ENCODE measurements around the gene SYT12.
A peak's percentile ranks its signal among the peaks of the same experiment; 100 is the strongest.
"Not testable (repeated sequence)": the region's sequence is repeated elsewhere in the genome, so short reads cannot be mapped to it uniquely, and the experiment has no call there.

SYT12 gene

DNA sequence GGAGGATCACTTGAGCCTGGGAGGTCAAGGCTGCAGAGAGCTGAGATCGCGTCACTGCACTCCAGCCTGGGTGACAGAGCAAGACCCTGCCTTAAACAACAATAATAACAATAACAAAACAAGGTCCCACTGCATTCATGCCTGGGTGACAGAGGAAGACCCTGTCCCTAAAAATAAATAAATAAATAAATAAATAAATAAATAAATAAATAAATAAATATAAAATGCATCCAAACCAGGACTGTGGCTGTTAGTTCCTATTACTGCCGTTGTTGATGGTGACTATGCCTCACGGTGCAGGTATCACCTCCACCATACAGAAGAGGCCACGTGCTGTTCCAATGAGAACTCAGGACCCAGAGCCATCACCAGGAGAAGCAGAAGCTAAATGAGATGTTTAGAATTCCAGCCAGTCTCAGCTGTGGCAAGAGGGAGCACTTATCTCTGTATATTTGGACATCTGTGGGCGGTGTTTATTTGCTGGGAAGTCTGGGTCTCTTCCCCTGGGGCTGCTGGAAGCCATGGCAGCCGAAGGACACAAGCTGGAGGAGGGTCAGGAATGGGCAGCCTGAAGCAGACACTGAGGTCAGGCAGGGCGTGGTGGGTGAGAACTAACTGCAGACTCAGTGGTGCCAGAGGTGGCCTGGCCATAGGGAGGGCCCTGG lies 26.2 kb upstream of the SYT12 start:
- peak; percentile 22 for DNase-seq

DNA sequence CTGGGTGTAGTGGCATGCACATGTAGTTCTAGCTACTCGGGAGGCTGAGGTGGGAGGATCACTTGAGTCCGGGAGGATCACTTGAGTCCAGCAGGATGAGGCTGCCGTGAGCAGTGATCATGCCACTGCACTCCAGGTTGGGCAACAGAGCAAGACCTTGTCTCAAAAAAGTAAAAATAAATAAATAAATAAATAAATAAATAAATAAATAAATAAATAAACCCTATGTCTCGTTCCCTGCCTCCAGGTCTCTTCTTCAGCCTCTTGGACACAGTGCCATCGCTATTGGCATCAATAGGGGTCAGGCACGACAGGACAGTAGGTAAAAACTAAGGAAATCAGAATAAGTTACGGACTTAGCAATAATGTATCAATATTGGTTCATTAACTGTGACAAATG lies 23.4 kb upstream of the SYT12 start:
- DNase-seq, result no peak

DNA sequence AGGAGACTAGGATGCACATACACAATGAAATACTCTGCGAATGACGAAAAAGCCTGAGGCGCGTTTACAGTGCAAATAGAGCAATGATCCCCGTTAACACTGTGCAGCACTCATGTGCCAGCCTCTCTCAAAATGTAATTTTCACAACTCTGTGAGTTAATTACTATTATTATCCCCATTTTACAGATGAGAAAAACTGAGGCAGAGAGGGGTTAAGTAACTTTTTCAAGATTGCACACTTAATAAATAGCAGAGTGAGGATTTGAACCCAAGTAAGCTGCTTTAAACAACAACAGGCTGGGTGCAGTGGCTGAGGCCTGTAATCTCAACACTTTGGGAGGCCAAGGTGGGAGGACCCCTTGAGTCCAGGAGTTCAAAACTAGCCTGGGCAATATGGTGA lies 21.6 kb upstream of the SYT12 start:
- no peak for DNase-seq

DNA sequence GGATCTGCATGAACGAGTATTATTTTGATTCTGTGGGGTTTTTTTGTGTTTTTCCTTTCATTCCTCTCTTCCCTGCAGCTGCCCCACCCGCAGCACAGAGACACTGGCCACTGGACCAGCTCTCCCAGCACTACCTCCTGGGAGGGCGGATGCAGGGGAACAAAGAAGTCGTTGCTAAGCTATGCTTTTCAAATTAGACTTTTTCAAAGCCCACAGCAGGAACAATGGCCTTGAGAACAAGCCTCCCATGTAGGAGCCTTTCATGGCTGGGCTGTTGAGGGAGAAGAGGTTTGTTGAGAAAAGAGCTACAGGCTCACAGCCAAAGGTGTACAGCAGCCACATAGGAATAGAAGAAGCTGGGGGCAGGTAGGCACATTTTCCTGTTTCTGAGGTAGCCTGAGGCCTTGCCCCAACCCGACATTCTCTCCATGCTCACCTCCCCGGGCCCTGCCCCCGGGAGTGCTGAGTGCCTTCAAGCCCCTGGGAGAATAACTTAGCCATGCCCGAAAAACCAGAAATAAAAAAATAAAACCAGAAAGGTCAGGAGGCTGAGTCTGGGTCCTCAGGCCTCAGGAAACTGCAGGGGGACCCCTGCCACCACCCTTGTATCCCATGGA lies 20.5 kb upstream of the SYT12 start:
- DNase-seq, result no peak

DNA sequence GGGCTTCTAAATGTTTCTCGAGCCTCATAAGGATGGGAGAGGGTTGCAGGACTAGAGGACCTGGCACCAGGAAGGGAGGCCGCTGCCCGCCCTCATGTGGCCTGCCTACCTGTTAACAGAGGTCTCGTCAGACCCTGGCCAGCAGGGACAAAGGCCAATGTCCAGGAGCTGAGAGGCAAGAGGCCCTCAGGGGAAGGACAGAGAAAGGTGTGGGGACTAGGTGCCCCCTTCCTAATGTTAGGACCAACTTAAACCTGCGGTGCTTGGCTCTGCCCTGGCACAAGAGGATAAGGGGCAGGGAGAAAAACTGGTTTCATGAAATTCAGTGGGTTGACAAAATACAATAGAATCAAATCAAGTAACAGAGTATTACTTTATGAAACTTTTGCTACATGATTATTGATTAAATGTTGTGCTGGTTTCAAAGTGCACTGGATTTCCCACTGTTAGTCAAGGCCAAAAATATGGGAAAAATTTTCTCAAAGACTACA lies 20.0 kb upstream of the SYT12 start:
- DNase-seq, result no peak

DNA sequence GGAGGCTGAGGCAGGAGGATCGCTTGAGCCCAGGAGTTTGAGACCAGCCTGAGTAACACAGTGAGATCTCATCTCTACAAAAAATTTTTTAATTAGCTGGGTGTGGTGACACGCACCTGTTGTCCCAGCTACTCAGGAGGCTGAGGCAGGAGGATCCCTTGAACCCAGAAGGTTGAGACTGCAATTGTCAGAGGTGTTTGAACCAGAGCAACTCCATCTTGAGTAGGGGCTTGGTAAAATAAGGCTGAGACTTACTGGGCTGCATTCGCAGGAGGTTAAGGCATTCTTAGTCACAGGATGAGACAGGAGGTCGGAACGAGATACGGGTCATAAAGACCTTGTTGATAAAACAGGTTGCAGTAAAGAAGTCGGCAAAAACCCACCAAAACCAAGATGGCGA lies 17.7 kb upstream of the SYT12 start:
- not testable (repeated sequence) for DNase-seq

DNA sequence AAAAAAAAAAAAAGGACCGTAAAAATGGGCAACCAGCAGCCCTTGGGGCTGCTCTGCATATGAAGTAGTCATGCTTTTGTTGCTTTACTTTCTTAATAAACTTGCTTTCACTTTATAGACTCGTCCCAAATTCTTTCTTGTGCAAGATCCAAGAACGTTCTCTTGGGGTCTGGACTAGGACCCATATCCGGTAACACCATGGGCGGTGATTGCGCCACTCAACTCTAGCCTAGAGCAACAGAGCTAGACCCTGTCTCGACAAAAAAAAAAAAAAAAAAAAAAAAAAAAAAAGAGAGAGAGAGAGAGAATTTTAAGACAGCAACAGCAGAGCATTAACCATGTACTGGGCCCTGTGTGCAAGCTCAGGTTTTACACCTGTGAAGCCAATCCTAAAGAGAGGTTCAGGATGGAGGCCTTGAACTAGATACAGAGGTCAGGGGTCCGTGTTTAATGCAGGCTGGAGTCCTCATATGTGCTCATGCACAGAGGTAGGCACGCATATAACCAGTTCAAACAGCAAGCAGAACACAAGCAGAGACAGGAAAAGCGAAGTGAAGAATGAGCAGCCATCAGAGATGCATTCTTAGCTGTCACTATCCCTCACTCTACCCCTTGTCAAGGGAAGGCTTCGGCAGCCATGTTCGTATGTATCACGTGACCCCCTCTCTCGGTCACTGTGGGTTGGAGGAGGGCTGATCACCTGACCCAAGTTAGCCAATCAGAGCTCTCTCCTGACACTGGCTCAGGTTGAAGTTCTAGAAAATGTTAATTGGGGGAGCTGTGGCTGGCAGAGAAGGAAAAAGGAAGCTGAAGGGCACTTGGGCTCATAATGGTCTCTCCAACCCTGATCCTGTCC lies 16.7 kb upstream of the SYT12 start:
- peak; percentile 25 for DNase-seq

DNA sequence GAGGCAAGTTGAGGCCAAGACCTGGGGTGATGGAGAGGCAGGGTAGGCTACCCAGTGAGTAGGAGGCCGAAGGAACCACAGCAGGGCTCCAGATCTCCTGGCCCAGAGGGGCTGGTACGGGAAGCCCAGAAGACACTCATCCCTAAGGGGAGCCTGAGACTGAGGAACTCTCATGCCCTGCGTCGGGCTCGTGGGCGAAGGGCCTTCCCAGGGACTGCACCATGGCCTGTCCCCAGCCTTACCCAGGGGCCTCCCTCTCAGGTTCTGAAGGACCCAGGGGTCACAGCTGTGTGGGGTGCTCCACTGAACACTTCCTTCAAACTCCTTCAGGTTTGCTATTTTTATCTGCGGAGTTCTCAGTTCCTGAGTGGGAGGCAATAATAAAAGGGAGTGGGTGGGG lies 15.8 kb upstream of the SYT12 start:
- no peak for DNase-seq

DNA sequence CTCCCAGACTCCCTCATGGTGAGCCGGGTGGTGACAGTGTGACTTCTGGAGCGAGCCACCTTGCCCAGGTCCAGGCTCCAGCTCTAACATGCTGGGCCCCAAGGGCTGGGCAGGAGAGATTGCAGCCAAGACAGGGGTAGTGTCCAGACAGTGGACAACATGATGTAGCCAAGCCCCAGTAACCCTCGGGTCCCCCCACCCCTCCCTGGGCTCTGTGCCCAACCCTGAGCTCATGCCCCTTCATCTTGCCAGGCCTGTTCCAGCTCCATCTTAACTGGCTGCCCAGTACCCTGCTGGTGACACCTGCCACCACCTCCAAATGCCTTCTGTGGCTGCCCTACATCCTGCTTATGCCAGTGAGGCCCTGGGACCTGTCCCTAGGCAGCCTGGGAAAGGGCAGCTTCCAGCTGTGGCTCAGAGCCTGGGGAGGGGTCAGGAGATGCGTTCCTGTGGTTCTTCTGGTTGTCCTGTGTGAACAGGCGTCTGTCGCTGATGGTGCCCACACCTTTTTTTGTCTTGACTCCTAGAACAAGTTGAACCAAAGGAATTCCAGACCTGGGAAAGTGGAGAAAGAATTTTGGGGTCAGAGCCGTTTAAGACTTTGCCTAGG lies 12.5 kb upstream of the SYT12 start:
- DNase-seq, result no peak

DNA sequence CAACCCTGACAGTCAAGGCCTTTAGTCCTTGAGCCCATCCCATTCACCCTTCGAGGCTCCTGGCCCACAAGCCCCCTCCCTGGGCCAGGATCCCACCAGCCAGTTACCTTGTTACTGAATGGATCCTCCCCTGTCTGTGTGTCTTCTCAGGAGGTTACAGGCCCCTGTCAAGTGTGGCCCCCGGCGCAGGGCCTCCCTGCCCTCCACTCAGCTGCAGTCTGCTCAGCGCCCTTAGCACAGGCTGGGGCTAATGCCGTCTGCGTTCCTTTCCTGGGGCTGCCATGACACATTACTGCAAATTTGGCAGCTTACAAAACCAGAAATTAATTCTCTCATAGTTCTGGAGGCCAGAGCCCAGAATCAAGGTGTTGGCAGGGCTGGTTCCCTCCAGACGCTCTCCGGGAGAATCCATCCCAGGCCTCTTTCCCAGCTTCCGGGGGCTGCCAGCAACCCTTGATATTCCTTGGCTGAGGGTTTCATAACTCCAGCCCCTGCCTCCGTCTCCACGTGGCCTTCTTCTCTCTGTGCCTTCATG lies 9.4 kb upstream of the SYT12 start:
- no peak for DNase-seq

DNA sequence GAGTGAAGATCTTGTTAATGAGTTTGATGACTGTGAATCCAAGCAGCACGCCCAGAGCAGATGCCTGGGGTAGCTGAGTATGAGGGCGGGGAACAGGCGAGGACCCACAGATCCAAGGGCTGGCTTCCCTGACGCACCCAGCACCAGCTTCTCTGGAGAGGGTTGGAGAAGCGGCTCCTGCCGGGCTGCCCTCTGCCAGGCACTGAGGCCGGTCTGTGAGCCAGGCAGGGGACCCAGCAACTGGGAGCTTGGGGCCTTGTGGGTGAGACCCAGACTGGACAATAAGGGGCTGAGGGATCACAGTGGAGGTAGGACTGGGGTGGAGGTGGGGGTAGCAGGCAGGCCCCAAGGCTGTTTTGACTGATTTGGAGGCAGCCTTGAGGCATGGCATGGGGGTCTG lies 8.6 kb upstream of the SYT12 start:
- no peak for DNase-seq

DNA sequence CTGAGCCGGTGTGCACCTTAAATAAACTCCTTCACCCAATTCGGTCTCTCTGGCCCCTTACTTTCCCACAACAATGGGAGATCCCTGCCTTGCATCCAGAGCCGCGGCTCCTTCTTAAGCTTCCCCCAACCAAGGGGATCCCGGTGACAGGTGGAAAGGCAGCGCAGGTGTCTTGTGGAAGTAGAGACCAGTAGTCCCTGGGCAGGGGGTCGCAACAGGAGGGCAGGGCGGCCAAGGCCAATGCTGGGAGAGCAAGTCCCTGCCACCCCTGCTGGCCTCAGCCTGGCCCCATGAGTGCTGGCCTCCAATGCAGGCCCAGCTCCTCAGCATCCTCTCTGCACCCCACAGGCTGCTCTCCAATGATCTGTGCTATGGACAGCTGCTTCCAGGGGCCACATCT lies 7.9 kb upstream of the SYT12 start:
- no peak for DNase-seq

DNA sequence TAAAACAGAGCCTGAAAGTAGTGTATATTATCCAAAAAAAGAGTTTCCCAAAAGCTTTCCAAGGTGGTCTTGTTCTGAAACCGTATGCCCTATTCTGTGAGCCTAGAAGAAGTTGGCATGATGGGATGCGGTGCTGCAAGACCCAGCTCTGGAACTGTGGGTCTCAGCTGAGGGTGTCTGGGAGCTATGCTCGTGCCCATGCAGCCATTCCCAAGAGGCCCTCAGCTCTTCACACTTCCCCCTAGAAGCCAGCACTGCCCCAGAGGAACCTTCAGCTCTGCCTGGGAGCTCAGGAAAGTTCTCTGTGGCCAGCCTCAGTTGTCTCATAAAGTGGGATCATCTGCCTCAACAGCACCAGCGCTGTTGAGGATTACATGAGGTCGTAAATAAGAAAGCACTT lies 6.4 kb upstream of the SYT12 start:
- no peak for DNase-seq

DNA sequence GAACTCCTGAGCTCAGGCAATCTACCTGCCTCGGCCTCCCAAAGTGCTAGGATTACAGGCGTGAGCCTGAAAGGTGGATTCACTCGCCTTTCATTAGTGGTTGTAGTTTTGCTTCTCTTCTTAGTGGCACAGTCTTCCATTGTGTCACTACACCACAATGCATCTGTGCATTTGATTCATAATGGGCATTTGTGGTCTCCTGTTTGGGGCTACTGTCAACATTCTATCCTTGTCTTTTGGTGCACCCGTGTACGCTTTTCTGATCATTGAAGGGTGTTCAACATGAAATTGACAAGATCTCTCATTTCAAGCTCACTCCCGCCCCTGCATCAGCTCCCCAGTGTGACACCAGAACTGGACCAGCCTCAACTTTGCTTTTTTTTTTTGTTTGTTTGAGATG lies 2.0 kb upstream of the SYT12 start:
- no peak for DNase-seq

DNA sequence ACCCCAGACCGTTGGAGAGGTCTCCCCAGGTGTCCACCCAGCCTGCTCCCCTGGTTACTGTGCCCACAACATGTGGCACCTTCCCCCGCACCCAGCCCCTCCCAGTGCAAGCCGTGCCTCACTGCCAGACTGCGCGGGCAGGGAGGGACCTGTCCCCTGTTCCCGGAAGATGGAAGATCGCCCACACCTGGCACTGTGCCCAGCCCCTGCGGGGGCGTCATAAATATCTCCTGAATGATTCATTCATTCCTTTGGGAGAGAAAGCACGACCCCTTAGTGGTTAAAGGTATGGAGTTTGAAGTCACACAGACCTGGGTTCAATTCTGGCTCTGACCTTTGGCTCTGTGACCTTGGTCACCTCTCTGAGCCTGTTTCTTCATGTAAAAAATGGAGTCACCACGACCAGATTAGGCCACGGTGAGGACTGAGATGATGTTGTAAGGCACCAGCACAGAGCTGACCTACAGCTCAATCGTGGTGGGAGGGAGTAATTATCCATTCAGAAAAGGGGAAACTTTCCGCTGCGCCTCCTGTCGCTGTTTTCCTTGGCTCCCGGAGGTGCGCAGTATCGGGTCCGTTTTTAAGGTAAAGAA lies 497 bp upstream of the SYT12 start:
- peak; percentile 35 for DNase-seq

DNA sequence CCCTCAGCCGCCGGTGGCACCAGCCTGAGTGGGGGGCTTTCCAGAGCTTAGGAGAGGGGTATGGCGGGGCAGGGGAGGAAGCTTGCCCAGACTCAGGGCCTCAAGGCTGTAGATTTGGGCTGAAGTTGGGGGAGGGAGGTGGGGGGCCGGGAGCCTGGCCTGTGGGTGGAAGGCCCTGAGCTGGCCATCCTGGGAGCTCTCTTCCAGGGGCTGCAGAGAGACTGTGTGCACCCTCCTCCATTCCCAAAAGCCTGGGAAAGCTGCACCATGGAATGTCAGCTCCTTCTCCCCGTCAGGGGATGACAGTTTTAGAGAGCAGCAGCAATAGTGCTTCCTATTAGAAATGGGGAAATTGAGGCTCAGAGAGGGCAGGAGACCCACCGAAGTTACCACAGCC lies 1.0 kb downstream of the SYT12 start:
- no peak for DNase-seq

DNA sequence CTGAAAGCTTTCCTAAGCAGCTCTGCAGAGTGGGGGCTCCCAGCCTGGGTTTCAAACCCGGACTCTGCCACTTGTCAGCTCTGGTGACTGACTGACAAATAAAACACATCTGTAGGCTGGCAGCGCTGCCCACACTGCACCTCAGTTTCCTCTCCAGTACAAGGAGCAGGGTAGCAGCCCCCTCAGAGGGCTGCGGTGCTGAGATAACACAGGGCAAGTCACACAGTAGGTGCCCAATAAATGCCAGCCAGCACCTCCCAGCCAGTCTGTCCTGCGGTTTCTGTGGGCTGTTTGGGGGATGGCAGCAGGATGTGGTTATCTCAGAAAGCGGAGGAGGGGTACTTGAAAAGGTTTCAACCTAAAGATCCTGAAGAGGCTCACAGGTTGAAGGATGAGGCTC lies 1.5 kb downstream of the SYT12 start:
- DNase-seq, result no peak

DNA sequence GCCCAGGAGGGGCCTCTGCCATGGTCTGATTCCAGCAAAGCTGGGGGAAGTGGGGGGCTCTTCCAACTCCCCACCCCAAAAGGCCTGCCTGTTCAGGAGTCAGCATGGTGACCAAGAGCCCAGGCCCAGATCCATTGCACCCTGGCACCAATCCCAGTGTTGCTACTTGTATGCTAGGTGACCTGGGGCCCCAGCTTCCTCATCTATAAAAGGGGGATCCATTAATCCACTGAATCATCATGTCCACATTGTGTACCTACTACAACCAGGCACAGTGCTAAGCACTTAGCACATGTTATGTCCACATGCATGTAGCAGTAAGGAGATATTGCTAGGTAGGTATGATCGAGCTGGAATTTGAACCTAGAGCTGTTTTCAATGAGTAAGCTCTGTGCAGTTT lies 2.0 kb downstream of the SYT12 start:
- DNase-seq, result no peak

DNA sequence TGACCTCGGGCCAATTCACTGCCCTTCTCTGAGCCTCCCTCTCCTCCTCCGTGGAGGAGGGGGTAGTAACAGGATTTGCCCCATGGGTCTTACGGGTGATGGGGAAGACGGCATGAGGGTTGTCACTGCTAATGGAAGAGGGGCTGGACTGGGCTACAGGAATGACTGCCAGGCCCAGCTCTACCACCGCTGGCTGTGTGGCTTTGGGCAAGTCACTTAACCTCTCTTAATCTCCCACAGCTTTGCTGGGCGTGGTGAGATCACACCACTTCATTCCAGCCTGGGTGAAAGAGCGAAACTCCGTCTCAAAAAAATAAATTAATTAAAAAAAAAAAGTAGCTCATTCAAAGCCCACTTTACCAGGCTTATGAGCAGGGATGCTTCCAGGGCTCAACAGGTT lies 2.8 kb downstream of the SYT12 start:
- no peak for DNase-seq

DNA sequence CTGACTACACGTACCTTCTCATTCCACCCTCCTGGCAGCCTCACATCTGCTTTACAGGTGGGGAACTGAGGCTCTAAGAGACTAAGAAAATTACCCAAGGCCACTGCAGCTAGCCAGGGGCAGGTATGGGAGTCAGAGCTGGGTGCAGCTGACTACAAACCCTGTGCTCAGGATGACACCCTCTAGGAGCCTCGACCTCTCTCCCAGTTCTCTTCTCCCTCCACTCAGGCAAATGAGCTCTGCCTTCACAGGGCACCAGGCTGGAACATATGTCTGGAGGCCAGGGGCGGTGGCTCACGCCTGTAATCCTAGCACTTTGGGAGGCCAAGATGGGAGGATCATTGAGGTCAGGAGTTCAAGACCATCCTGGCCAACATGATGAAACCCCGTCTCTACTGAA lies 4.0 kb downstream of the SYT12 start:
- DNase-seq, result no peak

DNA sequence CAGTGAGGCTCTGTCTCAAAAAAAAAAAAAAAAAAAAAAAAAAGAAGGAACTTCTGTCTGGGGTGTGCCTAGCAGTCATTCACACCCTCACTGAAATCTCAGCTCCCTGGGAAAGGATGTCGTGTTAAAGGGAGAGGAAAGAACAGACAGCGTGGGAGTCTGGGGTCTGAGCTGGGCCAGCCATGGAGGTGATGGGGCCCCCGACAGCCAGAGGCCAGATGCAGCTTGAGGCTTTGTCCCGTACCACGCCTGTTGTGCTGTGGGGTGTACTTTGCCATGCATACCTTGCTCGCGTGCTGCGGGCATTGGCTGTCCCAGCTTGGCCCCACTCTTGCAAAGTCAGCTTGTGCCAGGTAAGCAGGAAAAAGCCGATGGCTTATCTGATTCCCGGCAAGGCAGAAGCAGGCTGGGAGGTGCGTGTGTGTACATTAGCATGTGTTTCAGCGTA lies 4.6 kb downstream of the SYT12 start:
- DNase-seq, result no peak

DNA sequence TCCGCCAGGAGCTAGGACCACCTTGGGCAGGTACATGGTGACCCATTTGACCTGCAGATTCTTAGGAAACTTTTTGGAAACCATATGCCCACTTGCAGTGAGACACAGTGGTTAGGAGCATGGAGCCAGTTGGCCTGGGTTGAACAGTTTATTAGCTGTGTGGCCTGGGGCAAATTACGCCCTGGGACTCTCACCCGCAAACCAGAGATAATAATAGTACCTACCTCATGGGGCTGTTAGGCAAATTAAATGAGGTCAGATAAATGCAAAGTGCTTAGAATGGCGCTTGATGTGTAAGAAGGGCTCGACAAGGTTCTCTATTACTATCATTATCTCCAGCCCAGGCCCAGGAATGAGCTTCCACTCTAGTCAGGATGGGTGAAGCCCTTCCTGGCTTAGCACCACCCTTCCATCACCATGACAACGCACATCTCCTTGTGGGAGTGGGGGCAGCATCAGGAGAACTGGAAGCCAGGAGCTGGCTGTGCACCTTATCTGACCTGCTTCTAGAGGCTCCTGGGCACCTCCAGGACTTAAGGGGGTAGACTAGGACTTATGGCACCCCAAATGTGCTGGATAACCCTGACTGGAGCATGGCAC lies 5.1 kb downstream of the SYT12 start:
- no peak for DNase-seq
